ENCODE results near the gene TMEM135.
A peak's percentile ranks its signal among the peaks of the same experiment; 100 is the strongest.

The TMEM135 gene

DNA sequence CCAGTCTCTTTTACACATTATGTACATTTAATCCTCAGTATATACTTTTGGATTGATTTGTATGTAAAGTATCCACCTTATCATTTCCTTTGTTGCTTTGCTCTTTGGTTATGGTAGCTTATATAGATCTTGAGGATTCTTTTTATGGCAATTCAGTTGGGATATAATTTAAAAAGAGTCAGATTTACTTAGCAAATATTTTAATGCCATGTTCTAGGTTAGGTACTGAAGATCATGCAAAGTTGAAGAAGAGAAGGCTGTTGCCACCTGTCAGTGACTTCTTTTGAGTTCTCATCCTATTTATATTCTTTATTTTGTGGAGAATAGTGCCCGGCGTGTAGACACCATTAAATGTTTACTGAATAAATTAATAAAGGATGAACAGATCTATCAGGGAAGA, 279.7 kb downstream of the TMEM135 start:
- no peak for DNase-seq

DNA sequence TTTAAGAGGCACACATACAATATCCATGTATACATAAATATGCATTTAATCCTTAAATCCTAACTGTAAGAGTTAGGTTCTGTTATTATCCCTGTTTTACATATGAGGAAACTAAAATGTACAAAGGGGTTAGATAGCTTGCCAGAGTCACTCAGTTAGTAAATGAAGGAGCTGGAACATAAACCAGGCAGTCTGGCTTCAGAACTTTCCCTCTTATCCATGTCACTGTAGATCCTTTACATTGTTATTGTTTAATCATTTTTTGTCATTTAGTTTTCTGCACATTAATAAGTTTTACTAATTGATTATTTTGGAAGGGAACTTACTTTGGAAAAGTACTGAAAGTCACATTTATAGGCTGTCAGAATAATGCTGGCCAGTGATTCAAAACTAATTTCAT, 282.4 kb downstream of the TMEM135 start:
- no peak for DNase-seq

DNA sequence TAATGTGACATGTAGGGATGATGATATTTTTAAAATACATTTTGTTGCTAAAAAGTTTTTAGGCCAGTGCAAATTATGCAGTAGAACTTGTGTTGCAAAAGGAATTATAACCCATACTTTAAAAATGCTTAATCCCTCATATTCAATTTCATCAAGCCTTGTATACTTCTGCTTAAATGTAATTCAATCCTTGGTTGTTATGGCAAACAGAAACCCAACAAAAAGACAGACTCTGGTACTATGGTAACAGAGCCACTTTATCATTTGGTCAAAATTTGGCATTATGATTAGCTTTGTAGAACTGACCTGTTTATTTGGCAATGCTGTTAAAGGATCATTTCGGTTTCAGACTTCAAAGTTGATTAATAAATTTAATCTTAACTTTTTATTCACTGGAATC, 284.8 kb downstream of the TMEM135 start:
- DNase-seq: no peak

DNA sequence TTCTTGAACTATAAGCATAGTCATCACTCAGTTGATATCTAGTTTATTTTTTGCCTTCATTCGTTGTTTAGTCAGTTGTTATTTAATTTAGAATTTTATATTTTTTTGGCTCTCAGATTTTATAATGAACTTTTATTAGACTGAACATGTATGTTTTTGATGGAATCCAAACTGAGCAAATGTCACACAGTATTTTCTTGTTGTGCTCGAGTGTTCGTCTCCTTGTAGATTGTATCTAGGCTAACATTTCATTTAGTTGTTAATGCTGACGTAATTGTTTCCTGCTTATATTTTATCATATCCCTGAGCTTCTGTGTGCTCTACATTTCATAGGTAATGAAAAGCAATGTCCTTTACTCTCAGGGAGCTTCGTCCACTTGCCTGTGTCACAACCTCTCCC, 286.2 kb downstream of the TMEM135 start:
- DNase-seq: no peak

DNA sequence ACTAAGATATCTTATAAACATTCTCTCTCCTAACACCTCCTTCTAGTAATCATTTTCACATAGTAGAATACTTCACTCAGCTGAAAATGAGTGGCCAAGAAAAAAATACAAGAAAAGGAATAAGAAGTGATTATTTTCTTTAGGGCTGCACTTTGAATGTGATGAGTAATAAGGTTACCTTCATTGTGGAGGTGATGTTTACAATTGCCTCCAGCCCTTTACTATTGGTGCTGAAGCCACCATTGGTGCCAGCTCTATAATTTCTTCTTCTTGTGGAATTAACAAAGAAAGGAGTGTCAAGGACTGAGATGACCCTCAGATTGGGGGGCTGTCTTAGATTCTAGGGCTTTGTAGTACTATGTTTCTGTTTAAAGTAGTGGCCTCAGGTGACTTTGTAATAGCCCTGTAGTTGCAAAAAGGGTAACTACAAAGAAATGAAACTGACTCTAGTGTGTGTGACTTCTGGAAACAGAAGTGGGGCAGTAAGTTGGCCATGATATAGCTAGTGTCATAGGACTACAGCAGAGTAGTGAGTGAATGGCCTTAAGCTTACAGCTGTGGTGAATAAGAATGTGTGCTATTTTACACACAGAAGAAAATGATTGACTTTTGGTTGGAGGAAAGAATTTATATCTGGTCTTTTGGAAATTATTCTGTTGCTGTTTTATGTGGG, 287.2 kb downstream of the TMEM135 start:
- DNase-seq: no peak

DNA sequence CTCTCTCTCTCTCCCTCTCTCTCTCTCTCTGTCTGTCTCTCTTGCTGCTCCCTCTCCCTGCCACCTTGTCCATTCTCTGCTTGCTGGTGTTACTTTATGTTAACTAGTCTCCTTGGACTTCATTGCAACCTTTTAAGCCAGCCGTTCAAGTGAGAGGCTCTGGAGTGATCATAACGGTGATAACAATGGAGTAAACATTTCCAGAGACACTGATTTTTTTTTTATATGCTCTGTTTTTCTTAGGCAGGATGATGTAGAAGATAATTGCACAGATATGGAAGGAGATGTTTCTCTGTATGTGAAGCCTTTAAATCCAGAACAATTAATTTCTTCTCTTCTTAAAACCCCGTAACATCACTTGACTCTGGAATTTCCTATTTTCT, 287.7 kb downstream of the TMEM135 start:
- no peak for DNase-seq

DNA sequence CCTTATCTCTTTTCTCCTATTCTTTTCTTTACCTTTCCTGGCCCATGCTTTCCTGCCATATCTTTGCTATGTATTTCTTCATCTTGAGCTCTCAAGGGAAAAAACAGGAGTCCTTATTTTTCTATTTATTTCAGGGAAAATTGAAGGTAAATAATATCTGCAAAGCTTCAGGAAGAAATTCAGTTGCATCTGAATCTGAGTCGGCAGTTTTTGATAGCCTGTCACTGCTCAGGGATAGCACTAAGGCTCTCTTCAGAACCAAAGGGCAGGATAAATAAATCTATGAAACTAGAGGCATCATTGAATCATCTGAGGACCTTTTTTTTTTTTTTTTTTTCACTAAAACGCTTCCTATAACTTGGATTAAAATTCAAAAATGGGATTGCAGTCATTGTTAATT, 288.9 kb downstream of the TMEM135 start:
- no peak for DNase-seq

DNA sequence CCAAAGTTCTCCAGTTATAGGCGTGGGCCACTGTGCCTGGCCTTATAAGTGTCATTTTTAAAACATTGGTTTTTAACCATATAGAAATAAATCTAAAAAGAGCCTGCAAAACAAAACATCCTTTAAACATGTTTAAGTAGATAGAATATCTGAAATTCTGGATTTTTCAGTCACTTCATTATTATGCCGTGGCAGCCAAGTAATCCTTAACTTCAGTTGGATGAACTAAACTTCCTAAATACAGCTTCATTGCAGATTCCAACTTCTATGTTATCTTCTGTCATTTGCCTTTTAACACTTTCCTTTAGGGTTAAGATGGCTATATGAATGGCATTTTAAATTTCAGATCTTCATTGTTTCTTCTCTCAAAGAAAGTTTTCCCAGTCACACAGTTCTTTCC, 291.4 kb downstream of the TMEM135 start:
- no peak for DNase-seq

DNA sequence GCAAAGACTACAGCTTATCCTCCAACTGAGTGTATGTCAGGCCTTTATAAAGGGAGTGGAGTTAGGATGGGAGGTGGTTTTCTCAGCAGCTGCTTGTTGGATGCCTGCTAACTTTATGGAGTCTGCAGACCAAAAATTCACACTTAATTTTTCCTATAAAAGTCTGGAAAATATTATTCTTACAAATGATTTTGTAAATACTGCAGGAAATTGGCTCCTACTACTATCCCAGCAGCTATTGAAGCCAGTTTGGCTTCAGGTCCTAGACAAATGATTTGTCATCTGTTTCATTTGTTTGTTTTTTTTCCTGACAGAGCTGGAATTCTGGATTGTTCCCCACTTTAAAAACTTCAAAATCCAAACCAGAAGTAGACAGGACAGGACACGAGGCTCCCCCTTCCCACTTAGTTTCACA, 292.5 kb downstream of the TMEM135 start:
- DNase-seq: no peak

DNA sequence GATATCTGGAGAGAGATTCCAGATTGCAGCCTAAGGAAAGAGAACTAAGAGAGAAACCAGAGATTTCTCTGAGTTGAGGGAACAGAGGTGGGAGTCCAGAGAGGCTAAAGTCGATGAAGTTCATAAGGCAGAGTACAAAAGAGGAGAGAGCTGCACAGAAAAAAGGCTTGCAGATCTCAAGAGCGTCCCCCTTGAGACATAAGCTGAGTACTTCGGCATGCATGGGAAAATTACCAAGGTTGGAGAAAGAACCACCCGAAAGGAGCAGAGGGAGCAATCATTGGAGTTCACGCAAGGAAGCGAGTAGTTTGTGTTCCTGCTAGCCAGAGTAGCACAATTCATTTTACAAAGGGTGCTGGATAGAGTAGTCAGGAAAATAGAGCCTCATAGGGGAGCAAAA, 293.5 kb downstream of the TMEM135 start:
- no peak for DNase-seq

DNA sequence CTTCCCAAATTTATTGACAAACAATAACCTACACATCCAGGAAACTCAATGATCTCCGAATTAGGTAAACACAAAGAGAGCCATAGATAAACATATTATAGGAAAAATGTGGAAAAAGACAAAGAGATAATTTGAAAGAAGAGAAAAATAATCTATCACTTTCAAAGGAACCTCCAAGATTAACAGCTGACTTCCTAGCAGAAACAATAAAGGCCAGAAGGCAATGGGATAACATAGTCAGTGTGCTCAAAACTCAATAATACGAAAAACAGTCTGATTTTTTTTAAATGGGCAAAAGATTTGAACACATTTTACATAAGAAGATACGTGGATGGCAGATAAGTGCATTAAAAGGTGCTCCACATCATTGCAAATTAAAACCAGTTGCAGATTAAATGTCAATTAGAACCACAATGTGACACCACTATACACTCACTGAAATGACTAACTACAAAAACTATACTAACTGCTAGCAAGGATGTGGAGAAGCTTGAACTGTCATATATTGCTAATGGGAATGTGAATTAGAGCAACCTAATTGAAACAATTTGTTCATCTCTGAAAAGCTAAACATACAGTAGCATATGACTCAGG, 300.4 kb downstream of the TMEM135 start:
- DNase-seq: no peak

DNA sequence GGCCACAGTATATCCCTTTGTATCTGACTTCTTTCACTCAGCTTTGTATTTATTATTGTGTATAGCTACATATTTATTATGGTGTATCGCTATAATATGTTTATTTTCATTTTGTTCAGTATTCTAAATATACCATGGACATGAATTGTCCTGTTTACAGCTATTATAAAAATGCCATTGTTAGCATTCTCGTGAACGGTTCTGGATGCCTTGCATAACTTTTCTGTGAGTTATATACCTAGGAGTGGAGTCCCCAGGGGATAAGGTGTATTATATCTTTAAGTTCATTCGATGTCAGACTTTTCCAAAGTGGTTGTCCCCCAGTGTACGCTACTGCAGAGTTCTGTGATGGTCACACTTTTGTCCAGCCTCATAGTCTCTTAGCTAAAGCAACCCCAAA, 301.7 kb downstream of the TMEM135 start:
- no peak for DNase-seq

DNA sequence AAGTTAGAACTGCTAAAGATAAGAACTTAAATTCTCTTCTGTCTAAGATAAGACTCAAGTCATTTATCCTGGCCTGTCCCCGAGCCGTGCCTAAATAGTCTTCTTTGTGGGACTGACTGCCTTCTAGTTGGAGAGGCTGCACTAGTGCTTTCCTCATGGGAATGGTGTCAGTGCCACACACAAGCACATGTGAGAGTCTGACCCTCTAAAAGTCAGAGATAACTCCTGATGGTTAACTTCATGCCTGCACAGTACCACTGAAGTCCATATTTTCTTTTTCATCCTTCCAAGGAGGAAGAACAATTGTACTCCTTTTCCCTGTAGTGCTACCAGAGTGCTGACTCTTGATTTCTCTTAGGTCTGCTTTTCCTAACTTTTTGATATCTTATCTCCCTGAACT, 309.7 kb downstream of the TMEM135 start:
- no peak for DNase-seq

DNA sequence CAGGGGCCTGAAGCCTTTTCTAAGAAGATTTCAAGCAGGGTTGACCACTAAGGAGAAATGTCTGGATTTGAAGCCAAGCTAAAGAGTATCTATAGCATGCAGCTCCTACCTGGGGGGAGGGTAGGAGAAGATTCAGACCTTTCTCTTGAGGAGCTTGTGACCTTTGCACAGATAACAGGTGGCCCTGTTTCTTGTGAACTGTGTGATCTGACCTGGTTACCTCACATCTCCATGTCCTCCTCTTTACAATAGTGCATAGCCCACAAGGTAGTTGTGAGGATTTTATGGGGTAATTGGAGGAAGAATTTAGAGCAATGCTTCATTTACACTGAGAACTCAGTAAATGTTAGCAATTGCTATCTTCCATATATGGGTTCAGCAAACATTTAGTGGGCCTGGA, 310.1 kb downstream of the TMEM135 start:
- DNase-seq: no peak

DNA sequence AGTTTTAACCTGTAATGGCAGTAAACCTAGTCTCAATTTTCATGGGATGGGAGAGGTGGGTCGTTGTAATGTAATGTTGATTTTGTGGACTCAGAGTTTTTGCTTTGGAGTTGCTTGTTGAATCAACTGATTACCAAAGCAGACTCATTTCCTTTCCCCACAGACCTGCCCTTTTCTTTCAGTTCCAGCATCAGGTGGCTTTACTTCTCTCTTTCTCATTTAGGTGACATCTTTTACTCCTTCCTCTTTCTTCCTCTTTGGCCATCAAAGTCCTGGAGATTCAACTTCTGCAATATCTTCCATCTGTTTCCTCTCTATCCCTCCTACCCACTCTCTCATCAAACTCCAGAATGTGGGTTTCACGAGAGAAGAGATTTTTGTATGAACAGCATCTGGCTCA, 313.9 kb downstream of the TMEM135 start:
- DNase-seq: peak in 1 of 2 donors; percentile 89

DNA sequence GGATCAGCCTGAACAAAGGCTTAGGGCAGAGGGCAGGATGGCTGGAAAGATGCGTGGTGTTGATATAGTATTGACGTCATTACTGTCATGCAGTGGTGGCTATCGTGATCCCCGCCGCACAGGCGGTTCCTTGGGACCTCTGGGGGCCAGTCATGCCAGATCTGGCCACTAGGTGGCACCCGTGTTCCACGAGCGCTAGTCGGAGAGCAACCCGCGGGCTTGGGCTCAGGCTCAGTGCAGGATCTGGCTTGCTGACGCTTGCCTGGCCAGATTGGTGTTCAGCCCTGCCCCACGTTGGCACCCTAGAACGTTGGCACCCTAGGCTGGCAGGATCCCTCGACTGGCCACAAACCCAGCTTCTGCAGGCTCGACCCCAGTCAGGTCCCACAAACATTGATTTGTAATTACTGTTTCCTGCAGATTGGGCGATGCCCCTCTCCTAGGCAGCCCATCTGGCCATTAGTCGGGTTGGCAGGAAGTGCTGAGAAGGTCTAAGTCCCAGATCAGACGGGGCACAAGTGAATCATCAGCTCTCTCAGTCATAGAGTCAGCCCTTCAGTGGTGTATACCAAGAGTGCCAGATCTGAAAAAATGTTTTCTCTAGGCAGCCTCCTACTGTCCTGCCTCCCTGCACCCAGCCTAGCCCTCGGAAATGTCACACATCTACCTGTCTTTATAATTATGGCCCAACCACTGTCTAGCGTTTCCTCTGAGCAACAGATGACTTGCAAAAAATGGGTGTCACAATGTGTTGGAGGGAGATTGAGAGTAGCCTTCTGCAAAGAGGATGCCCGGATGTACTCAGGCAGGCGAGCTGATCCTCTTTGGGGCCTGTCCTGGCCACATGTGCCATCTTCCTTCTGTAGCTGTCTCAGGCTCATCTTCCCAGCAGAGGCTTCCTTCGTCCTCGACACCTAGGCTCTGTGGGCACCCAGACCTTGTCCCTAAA, 315.3 kb downstream of the TMEM135 start:
- peak; percentile 57 to 89 for DNase-seq

DNA sequence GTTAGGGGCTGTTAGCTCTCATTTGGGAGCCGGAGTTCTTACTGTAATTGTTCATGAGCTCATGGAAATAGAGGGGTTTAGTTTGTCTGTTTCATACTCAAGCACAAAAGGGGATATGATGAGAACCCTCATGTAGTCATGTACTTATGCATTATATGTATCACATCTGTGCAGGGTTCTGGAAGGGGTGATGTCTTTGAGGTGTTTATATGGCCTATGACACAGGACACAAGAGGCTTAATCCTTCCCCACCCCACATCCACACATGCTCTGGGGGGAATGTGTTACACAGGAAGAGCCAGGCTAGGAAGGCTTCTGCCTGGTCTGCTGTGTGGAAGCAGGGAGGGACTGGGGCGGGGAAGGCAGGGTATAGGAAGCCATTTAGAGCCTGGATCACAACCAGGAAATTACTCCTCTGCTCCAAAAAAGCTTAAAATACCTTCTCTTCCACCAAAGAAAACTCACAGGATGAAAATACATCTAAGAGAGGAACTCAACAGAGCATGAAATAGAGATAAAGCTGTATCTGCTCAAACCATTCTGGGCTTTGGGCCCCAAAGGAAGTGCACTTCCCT, 316.1 kb downstream of the TMEM135 start:
- no peak for DNase-seq

DNA sequence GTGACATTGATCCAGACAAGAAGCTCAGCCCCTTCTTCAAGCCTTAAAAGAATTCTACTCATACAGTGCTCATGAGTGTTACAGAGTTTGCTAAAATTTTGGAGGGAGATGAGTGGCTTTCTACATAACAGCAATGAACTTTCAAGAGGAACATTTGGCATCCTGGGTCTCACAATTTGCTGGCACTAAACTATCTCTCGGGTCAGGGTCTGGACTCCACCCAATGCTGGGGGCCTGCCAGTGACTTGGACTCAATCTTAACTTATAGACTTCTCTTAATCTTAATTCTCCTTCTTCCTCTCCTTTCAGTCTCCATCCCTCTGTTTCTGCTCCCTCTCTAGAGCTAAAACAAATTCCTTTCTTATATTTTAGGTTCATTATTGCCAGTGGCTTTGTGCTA, 317.9 kb downstream of the TMEM135 start:
- DNase-seq: no peak

DNA sequence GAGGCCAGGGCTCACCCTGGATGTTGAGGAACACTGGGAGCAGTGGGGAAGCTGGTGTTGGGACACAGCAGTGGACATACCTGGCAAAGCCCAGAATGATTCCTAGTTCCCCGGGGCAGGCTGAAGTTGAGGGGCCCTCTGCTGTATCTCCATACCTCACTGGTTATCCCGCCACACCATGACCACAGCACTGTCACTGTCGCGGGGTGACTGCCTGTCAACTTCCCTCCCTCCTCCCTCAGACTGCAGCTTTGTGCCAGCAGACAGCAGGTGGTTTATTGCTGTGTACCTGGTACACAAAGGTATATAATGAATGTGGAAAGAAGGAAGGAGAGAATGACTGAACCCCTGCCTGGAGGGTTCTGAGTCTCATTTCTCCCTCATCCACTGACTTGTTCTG, 318.7 kb downstream of the TMEM135 start:
- no peak for DNase-seq

DNA sequence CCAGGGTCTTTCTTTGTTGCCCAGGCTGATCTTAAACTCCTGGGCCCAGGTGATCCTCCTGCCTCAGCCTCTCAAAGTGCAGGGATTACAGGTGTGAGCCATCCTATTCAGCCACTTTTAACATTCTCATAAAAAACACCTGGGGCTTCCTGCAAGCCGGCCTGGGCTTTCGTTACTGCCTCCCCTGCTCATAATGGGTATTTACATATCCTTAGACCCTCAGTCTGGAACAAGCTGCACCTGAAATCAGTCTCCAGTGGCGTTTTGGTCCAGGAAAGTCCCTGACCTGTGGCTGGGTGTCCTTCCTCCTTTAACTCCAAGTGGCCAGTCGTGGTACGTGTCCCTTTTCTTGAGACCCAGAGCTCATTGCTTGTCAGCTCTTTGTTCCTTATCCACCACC, 320.7 kb downstream of the TMEM135 start:
- no peak for DNase-seq

DNA sequence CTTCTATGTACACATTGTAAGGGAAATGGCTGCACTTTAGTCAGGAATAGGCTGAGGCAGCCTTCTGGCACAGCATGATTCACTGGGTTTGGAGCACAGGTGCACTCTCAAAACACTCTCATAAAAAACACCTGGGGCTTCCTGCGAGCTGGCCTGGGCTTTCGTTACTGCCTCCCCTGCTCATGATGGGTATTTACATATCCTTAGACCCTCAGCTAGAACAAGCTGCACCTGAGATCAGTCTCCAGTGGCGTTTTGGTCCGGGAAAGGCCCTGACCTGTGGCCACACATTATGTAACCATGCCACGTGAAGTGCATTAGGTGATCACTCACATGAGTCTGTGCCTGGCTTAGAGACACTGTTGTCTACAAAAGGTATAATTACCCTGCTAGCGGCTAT, 321.7 kb downstream of the TMEM135 start:
- no peak for DNase-seq

DNA sequence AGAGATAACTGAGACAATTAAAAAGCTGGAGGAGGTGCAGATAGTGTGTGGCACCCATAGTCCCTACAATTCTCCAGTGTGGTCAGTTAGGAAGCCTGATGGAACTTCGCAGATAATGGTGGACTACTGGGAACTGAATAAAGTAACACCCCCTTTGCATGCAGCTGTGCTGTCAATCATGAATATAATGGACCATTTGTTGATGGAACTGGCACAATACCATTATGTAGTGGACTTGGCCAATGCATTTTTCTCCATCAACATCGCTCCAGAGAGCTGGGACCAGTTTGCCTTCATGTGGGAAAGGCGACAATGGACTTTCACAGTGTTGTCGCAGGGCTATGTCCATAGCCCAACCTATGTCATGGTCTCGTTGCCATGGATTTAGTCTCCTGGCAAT, 324.2 kb downstream of the TMEM135 start:
- no peak for DNase-seq

DNA sequence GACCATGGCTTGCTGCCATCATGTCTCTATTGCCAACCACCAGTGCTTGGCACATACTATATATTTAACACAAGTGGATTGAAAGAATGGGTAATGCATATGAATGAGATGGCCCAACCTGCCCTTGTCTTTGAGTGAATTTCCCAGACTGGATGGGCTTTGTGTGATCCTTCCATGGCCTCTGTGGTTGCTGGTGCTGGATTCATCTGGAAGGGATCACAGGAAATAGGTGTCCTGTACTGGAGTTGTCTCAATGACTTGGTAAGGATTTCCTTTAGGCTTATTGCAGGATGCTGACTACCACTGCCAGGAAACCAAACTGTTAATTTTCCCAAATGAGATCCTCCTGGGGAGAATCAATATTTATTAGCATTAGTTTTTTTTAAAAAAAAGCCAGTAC, 328.6 kb downstream of the TMEM135 start:
- DNase-seq: no peak

All from bone marrow (tissue), 2 donors.